Nephron progenitor cell (in vitro differentiated cells): ENCODE results near the gene MAP1S.

Experiments
- DNase-seq: peaks from one replicate; pipeline ENCODE4 v3.0.0; 2021
- H3K27ac Mint-ChIP-seq: 2 replicates; pipeline ENCODE4 v1.8.0; 2021; ENCODE audit warnings: mild to moderate bottlenecking, moderate library complexity, mixed read lengths
- H3K27me3 Mint-ChIP-seq: 2 replicates; pipeline ENCODE4 v1.8.0; 2021; ENCODE audit warnings: mild to moderate bottlenecking, low read depth, mixed read lengths; ENCODE audit not compliant: poor library complexity
- H3K36me3 Mint-ChIP-seq: 2 replicates; pipeline ENCODE4 v1.8.0; 2021; ENCODE audit warnings: low read depth, mixed read lengths
- H3K4me1 Mint-ChIP-seq: 2 replicates; pipeline ENCODE4 v1.8.0; 2021; ENCODE audit warnings: mixed read lengths
- H3K4me3 Mint-ChIP-seq: 2 replicates; pipeline ENCODE4 v1.8.0; 2021; ENCODE audit warnings: mild to moderate bottlenecking, moderate library complexity, mixed read lengths
- H3K9me3 Mint-ChIP-seq: 2 replicates; pipeline ENCODE4 v1.8.0; 2021; ENCODE audit warnings: mild to moderate bottlenecking, moderate library complexity, mixed read lengths
- TF ChIP-seq, protein P1 (sequence below): fragments of 200-600 bp; sonication (generic); IDR thresholded peaks from 2 replicates; pipeline ENCODE4 v1.5.0; 2021; ENCODE audit warnings: antibody characterized with exemption

Gene MAP1S

GRCh38 chr19:17762505-17763229 lies 43.4 kb downstream of the MAP1S start:
- no peak overlapping the region for H3K27ac Mint-ChIP-seq
- TF ChIP-seq, protein P1, sequence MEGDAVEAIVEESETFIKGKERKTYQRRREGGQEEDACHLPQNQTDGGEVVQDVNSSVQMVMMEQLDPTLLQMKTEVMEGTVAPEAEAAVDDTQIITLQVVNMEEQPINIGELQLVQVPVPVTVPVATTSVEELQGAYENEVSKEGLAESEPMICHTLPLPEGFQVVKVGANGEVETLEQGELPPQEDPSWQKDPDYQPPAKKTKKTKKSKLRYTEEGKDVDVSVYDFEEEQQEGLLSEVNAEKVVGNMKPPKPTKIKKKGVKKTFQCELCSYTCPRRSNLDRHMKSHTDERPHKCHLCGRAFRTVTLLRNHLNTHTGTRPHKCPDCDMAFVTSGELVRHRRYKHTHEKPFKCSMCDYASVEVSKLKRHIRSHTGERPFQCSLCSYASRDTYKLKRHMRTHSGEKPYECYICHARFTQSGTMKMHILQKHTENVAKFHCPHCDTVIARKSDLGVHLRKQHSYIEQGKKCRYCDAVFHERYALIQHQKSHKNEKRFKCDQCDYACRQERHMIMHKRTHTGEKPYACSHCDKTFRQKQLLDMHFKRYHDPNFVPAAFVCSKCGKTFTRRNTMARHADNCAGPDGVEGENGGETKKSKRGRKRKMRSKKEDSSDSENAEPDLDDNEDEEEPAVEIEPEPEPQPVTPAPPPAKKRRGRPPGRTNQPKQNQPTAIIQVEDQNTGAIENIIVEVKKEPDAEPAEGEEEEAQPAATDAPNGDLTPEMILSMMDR = no peak
- no peaks in the 10 kb centered on the region for H3K9me3 Mint-ChIP-seq
- peak; percentile 62 for DNase-seq
- peaks cover 11% of the 10 kb centered on the region for H3K4me1 Mint-ChIP-seq
- H3K27me3 Mint-ChIP-seq = peaks cover 26% of the 10 kb centered on the region
- no peak overlapping the region for H3K4me3 Mint-ChIP-seq
- H3K36me3 Mint-ChIP-seq = no peaks in the 10 kb centered on the region

- peaks cover 11% of the 10 kb centered on the region for H3K4me1 Mint-ChIP-seq
- no peak for DNase-seq
- H3K9me3 Mint-ChIP-seq = no peaks in the 10 kb centered on the region
- no peak overlapping the region for H3K27ac Mint-ChIP-seq
- no peaks in the 10 kb centered on the region for H3K36me3 Mint-ChIP-seq
- H3K27me3 Mint-ChIP-seq = peaks cover 33% of the 10 kb centered on the region
- H3K4me3 Mint-ChIP-seq = no peak overlapping the region
- TF ChIP-seq, protein P1 = no peak
These were observed 45.1 kb downstream of the MAP1S start for GRCh38 chr19:17764348-17764747.

GRCh38 chr19:17765069-17765618 lies 45.9 kb downstream of the MAP1S start:
- H3K9me3 Mint-ChIP-seq = no peaks in the 10 kb centered on the region
- TF ChIP-seq, protein P1 = no peak
- peaks cover 11% of the 10 kb centered on the region for H3K4me1 Mint-ChIP-seq
- DNase-seq = no peak
- H3K27ac Mint-ChIP-seq = no peak overlapping the region
- H3K27me3 Mint-ChIP-seq = peaks cover 33% of the 10 kb centered on the region
- no peaks in the 10 kb centered on the region for H3K36me3 Mint-ChIP-seq
- H3K4me3 Mint-ChIP-seq = peak overlapping the region; percentile 54

GRCh38 chr19:17766543-17767131 lies 47.4 kb downstream of the MAP1S start:
- DNase-seq = peak; percentile 86
- Mint-ChIP-seq H3K4me3 (peak overlapping the region; percentile 59), H3K4me1 (peaks cover 11% of the 10 kb centered on the region), H3K9me3 (no peaks in the 10 kb centered on the region), H3K27ac (no peak overlapping the region), H3K36me3 (no peaks in the 10 kb centered on the region), H3K27me3 (peaks cover 44% of the 10 kb centered on the region)
- TF ChIP-seq, protein P1 = peak; percentile 82

GRCh38 chr19:17767559-17767958 lies 48.3 kb downstream of the MAP1S start:
- peaks cover 11% of the 10 kb centered on the region for H3K4me1 Mint-ChIP-seq
- H3K4me3 Mint-ChIP-seq = no peak overlapping the region
- no peaks in the 10 kb centered on the region for H3K9me3 Mint-ChIP-seq
- DNase-seq = no peak
- H3K27me3 Mint-ChIP-seq = peaks cover 37% of the 10 kb centered on the region
- no peaks in the 10 kb centered on the region for H3K36me3 Mint-ChIP-seq
- H3K27ac Mint-ChIP-seq = no peak overlapping the region
- TF ChIP-seq, protein P1 = no peak
